ENCODE data around the gene PARL. TPM values are rescaled to one million over a fixed set of nuclear protein-coding genes. Genes with fewer than 3 reads are reported as not detected.

PARL gene
- total and polyA plus RNA-seq, 2 of the 13 experiments (the other 11 are each of a cell fraction or from before 2014, with no cell fraction given) = 46.3 to 58.6 TPM

GRCh38 chr3:183857863-183858262 lies 26.8 kb downstream of the PARL start (continued):
- TF ChIP-seq GTF3A (CRISPR knock-in tag; conservative IDR thresholded peaks at IDR 0.05) = no peak
- TF ChIP-seq TBX2 (CRISPR knock-in tag; IDR thresholded peaks at IDR 0.05; ENCODE audit: borderline replicate concordance) = no peak
- no peak for TF ChIP-seq TFAP4 (IDR thresholded peaks at IDR 0.05; ENCODE audit: borderline replicate concordance, low read depth)
- no peak for TF ChIP-seq ZNF570 (CRISPR knock-in tag; IDR thresholded peaks at IDR 0.05; ENCODE audit: borderline replicate concordance)
- TF ChIP-seq SKIL (CRISPR knock-in tag; IDR thresholded peaks at IDR 0.05; ENCODE audit: borderline replicate concordance) = no peak

- Histone ChIP-seq H3K9me3 (ENCODE audit: low read length) (no peaks in the 10 kb centered on the region), H3K79me2 (ENCODE audit: insufficient read depth, low read length) (peaks cover 2% of the 10 kb centered on the region), H3K9ac (ENCODE audit: insufficient read depth, low read depth, low read length) (no peak overlapping the region), H3K4me1 (ENCODE audit: insufficient read depth, low read length) (no peaks in the 10 kb centered on the region), H4K20me1 (ENCODE audit: insufficient read depth, low read length) (no peaks in the 10 kb centered on the region), H3K27ac (ENCODE audit: extremely low read length, insufficient read depth, low read length) (no peak overlapping the region), H3K4me2 (ENCODE audit: low read depth, low read length) (no peak overlapping the region), H2AFZ (ENCODE audit: low read length) (no peak overlapping the region), H3K27me3 (ENCODE audit: control insufficient read depth in 1 of 2, insufficient read depth in 2 of 2, low read length in 2 of 2) (no peaks in the 10 kb centered on the region), H3K4me3 (replicated peaks in 1 of 3; ENCODE audit: insufficient read depth in 1 of 3, low read depth in 2 of 3, low read length in 3 of 3) (no peak overlapping the region), H3K36me3 (replicated peaks in 1 of 2; ENCODE audit: control insufficient read depth in 1 of 2, insufficient read depth in 2 of 2, low read length in 2 of 2) (peaks cover 1 to 46% of the 10 kb centered on the region in 2 experiments; a peak in 4 of 5 replicates)
- BruUV-seq (replicated peaks) = no TSS peak
- in situ Hi-C loops (cut with HindIII; ENCODE audit: extremely low pct_ligation_motif_present, low pct_unique_long_range_greater_than_20kb) = no loop called here
- ChIA-PET CTCF (ENCODE audit: low intra/inter-chr PET ratio, low total read pairs) (no interaction called here), POLR2A (no interaction called here)
- intact Hi-C loops (cut with micrococcal nuclease; ENCODE audit: unreplicated experiment) = no loop called here
- no peak for ATAC-seq
- DNase-seq (ENCODE audit: low spot score) = no peak
- no peak for FAIRE-seq
- 73% methylated on average over 4 of the region's 4 CpGs for WGBS (ENCODE audit: low lambda C conversion rate)
- TF ChIP-seq ZSCAN29 (CRISPR knock-in tag; conservative IDR thresholded peaks at IDR 0.05) = no peak
- no peak for TF ChIP-seq ZNF780A (CRISPR knock-in tag; IDR thresholded peaks at IDR 0.05)
- no peak for TF ChIP-seq ZNF567 (CRISPR knock-in tag; IDR thresholded peaks at IDR 0.05; ENCODE audit: borderline replicate concordance)
- TF ChIP-seq ZNF710 (CRISPR knock-in tag; IDR thresholded peaks at IDR 0.05; ENCODE audit: borderline replicate concordance) = no peak
- no peak for TF ChIP-seq MTA3 (CRISPR knock-in tag; IDR thresholded peaks at IDR 0.05)
Measured at GRCh38 chr3:183854318-183855035, 30.2 kb downstream of the PARL start.

All from HepG2 (cell line).